A549 (cell line): ENCODE results near the gene TTF2. TPM values are rescaled to one million over a fixed set of nuclear protein-coding genes. Genes with fewer than 3 reads are reported as not detected.

Experiments
- ATAC-seq, 2 experiments: fragments of 200-7000 bp in 1 of 2; fragments of >200 bp in 1 of 2; cut with Nextera tagmentation in 1 of 2; cut with Tn5 transposase in 1 of 2; 3 replicates each; pipeline versions ENCODE4 v1.8.0 to v1.9.1; 2018 to 2020; ENCODE audit warnings: mild to moderate bottlenecking in 1 of 2, moderate library complexity in 1 of 2
- CTCF ChIA-PET: fragments of 300-600 bp; sonication (Branson Sonifier 250); formaldehyde crosslinking; extraction: SDS; loops from one replicate; lab custom pipeline; 2021; ENCODE audit warnings: antibody characterized with exemption, inconsistent platforms; lab: Yijun Ruan, JAX
- POLR2A ChIA-PET: fragments of 350-600 bp; formaldehyde crosslinking; extraction: SDS; loops from one replicate; lab custom pipeline; 2021; ENCODE audit warnings: antibody characterized with exemption, inconsistent platforms; lab: Yijun Ruan, JAX
- DNase-seq, 2 experiments: peaks; one replicate each; pipeline versions ENCODE4 v3.0.0 to v3.0.0-alpha.2; 2011 to 2016; ENCODE audit warnings: low read depth in 1 of 2, low spot score in 1 of 2
- FAIRE-seq: peaks from 2 replicates; lab custom pipeline; 2011; peaks lifted over from hg19 to GRCh38; lab: Jason Lieb, UNC
- H3K27ac ChIP-seq, 2 experiments: fragments of >200 bp; sonication (Bioruptor Twin); formaldehyde crosslinking; 3 replicates each; pipeline ENCODE4 v1.5.1; 2016 to 2017
- H3K4me1 ChIP-seq: fragments of >200 bp; sonication (Bioruptor Twin); formaldehyde crosslinking; 3 replicates; pipeline ENCODE4 v1.6.1; 2016
- H3K4me2 ChIP-seq: fragments of >200 bp; sonication (Bioruptor Twin); formaldehyde crosslinking; 3 replicates; pipeline ENCODE4 v1.6.1; 2016
- H3K4me3 ChIP-seq: fragments of >200 bp; sonication (Bioruptor Twin); formaldehyde crosslinking; 3 replicates; pipeline ENCODE4 v1.5.1; 2016
- H3K9me3 ChIP-seq: fragments of >200 bp; sonication (Bioruptor Twin); formaldehyde crosslinking; 3 replicates; pipeline ENCODE4 v1.6.1; 2016
- CEBPB ChIP-seq, 2 experiments: fragments of >200 bp in 1 of 2; sonication (Bioruptor Twin) in 1 of 2; formaldehyde crosslinking in 1 of 2; IDR thresholded peaks; 2 replicates each; pipeline ENCODE4 v1.6.1; 2012 to 2016
- CHD4 ChIP-seq: fragments of 200-600 bp; sonication (generic); IDR thresholded peaks from 2 replicates; pipeline ENCODE4 v1.6.1; 2016; ENCODE audit warnings: antibody characterized with exemption, mild to moderate bottlenecking, borderline replicate concordance
- CTCF ChIP-seq: fragments of >200 bp; sonication (Bioruptor Twin); formaldehyde crosslinking; IDR thresholded peaks from 3 replicates; pipeline ENCODE4 v1.5.1; 2016
- FOSL2 ChIP-seq, 2 experiments: fragments of 450-650 bp in 1 of 2; fragments of >200 bp in 1 of 2; sonication (Bioruptor Twin) in 1 of 2; formaldehyde crosslinking; IDR thresholded peaks; 2 replicates each; pipeline versions ENCODE4 v1.5.0 to v1.6.1; 2016 to 2020; ENCODE audit warnings: mild to moderate bottlenecking in 1 of 2, moderate library complexity in 1 of 2
- FOXS1 ChIP-seq: fragments of 250-450 bp; sonication (Bioruptor Pico); IDR thresholded peaks from 2 replicates; pipeline ENCODE4 v1.5.0; 2020; ENCODE audit warnings: mild to moderate bottlenecking, moderate library complexity
- HMGXB4 ChIP-seq: fragments of 250-450 bp; sonication (Bioruptor Pico); IDR thresholded peaks from 2 replicates; pipeline ENCODE4 v1.5.0; 2021; ENCODE audit warnings: mild to moderate bottlenecking, moderate library complexity, borderline replicate concordance
- HOXB13 ChIP-seq: fragments of 250-450 bp; sonication (Bioruptor Pico); IDR thresholded peaks from 2 replicates; pipeline ENCODE4 v1.5.0; 2020; ENCODE audit warnings: low read depth, mild to moderate bottlenecking, moderate library complexity
- JUN ChIP-seq, 2 experiments: fragments of >200 bp; sonication (Bioruptor Twin); formaldehyde crosslinking; IDR thresholded peaks; 2 replicates in 1 of 2; 3 replicates in 1 of 2; pipeline ENCODE4 v1.6.1; 2016 to 2017
- JUNB ChIP-seq: fragments of >200 bp; sonication (Bioruptor Twin); formaldehyde crosslinking; IDR thresholded peaks from 2 replicates; pipeline ENCODE4 v1.6.1; 2016
- MAFK ChIP-seq: fragments of 450-650 bp; IDR thresholded peaks from 2 replicates; pipeline ENCODE4 v1.6.1; 2014; ENCODE audit not compliant: partially characterized antibody
- MYC ChIP-seq: IDR thresholded peaks from 2 replicates; pipeline ENCODE4 v1.6.1; 2012; ENCODE audit warnings: mild to moderate bottlenecking, inconsistent platforms, low read length, improper control_type of control experiment, borderline replicate concordance
- NPAS2 ChIP-seq: fragments of 250-450 bp; sonication (Bioruptor Pico); IDR thresholded peaks from 2 replicates; pipeline ENCODE4 v1.8.0; 2022; ENCODE audit warnings: mild to moderate bottlenecking, moderate library complexity, borderline replicate concordance
- NR3C1 ChIP-seq: fragments of >200 bp; sonication (Bioruptor Twin); formaldehyde crosslinking; IDR thresholded peaks from 3 replicates; pipeline ENCODE4 v1.6.1; 2017
- RAD21 ChIP-seq, 2 experiments: fragments of >200 bp in 1 of 2; sonication (Bioruptor Twin) in 1 of 2; formaldehyde crosslinking in 1 of 2; IDR thresholded peaks in 1 of 2; conservative IDR thresholded peaks in 1 of 2; 2 replicates in 1 of 2; 3 replicates in 1 of 2; pipeline ENCODE4 v1.6.1; 2012 to 2018; ENCODE audit warnings: inconsistent platforms in 1 of 2
- SMC3 ChIP-seq: fragments of >200 bp; sonication (Bioruptor Twin); formaldehyde crosslinking; IDR thresholded peaks from 3 replicates; pipeline ENCODE4 v1.6.1; 2018; ENCODE audit warnings: inconsistent platforms
- SREBF2 ChIP-seq: fragments of 450-650 bp; IDR thresholded peaks from 2 replicates; pipeline ENCODE4 v1.6.1; 2014; ENCODE audit warnings: mild to moderate bottlenecking, moderate library complexity
- USF2 ChIP-seq: fragments of 450-650 bp; IDR thresholded peaks from 2 replicates; pipeline ENCODE4 v1.6.1; 2014; ENCODE audit warnings: antibody characterized with exemption
- ZC3H11A ChIP-seq: fragments of 450-650 bp; IDR thresholded peaks from 2 replicates; pipeline ENCODE4 v1.6.1; 2014; ENCODE audit warnings: antibody characterized with exemption, mild to moderate bottlenecking
- ZFP36 ChIP-seq: fragments of 450-650 bp; IDR thresholded peaks from 2 replicates; pipeline ENCODE4 v1.6.1; 2014; ENCODE audit warnings: borderline replicate concordance; ENCODE audit not compliant: partially characterized antibody
- ZNF302 ChIP-seq: fragments of 250-450 bp; sonication (Bioruptor Pico); IDR thresholded peaks from 2 replicates; pipeline ENCODE4 v1.9.0; 2021; ENCODE audit warnings: inconsistent platforms, mild to moderate bottlenecking, moderate library complexity
- ZSCAN20 ChIP-seq: fragments of 250-450 bp; sonication (Bioruptor Pico); IDR thresholded peaks from 2 replicates; pipeline ENCODE4 v1.8.0; 2022; ENCODE audit warnings: mild to moderate bottlenecking, moderate library complexity
- WGBS: methylation state at CpG from one replicate; pipeline ENCODE4 v1.1.6; 2017; ENCODE audit errors: missing lambda C conversion rate; 5-methylcytosine and 5-hydroxymethylcytosine counted together
- polyA plus RNA-seq, 4 experiments: library from polyadenylated mRNA; depleted of rRNA in 3 of 4; stranded (reverse); fragments of >200 nt; fragmentation: RNase III in 1 of 4; extraction: RNeasy Plus Mini Kit Qiagen cat#74134 plus additional on column Dnase treatment in 1 of 4; gene quantifications; 2 replicates in 3 of 4; 3 replicates in 1 of 4; pipeline ENCODE4 v1.2.3, GENCODE V29; 2011 to 2017

Gene TTF2
- polyA plus RNA-seq, 2 of the 4 experiments (the other 2 are of a cell fraction) = 16.5 to 26.6 TPM

GRCh38 chr1:117124661-117125060 lies 64.5 kb downstream of the TTF2 start (continued):
- TF ChIP-seq HMGXB4 = no peak
- TF ChIP-seq JUN (IDR thresholded peaks at IDR 0.05) = no peak
- no peak for TF ChIP-seq JUNB
- TF ChIP-seq FOSL2 (IDR thresholded peaks at IDR 0.05) = no peak
- no peak for TF ChIP-seq FOSL2 (CRISPR knock-in tag; IDR thresholded peaks at IDR 0.05)
- TF ChIP-seq ZSCAN20 (CRISPR knock-in tag) = no peak
- TF ChIP-seq USF2 = no peak

- Histone ChIP-seq H3K9me3 (no peaks in the 10 kb centered on the region), H3K4me2 (no peak overlapping the region), H3K27ac (no peak overlapping the region), H3K4me1 (peaks cover 4% of the 10 kb centered on the region; the same call in 1 of the 3 replicates), H3K4me3 (no peak overlapping the region)
- DNase-seq (no peak), FAIRE-seq (no peak), ATAC-seq (no peak)
- POLR2A ChIA-PET = no interaction called here
- CTCF ChIA-PET = interaction anchor here (0.7 to 4.0 kb wide), 17 partner anchors 9 to 390 kb away, joined by 3 to 52 read pairs (median 4); no protein-coding TSS in a partner anchor
- no peak for TF ChIP-seq CTCF
- no peak for TF ChIP-seq JUN (IDR thresholded peaks at IDR 0.05)
- TF ChIP-seq NR3C1 = no peak
- TF ChIP-seq ZC3H11A = no peak
- TF ChIP-seq SREBF2 = no peak
- TF ChIP-seq NPAS2 (CRISPR knock-in tag) = no peak
- TF ChIP-seq CHD4 = no peak
- TF ChIP-seq CEBPB (IDR thresholded peaks at IDR 0.05) = no peak
- no peak for TF ChIP-seq ZFP36
- TF ChIP-seq ZSCAN20 (CRISPR knock-in tag) = no peak
- no peak for TF ChIP-seq ZNF302 (CRISPR knock-in tag)
- TF ChIP-seq MAFK = no peak
- TF ChIP-seq MYC = no peak
- TF ChIP-seq HOXB13 (CRISPR knock-in tag) = no peak
- no peak for TF ChIP-seq FOSL2 (IDR thresholded peaks at IDR 0.05)
- TF ChIP-seq FOSL2 (CRISPR knock-in tag; IDR thresholded peaks at IDR 0.05) = no peak
Measured at GRCh38 chr1:117127795-117128194, 67.7 kb downstream of the TTF2 start.

DNA sequence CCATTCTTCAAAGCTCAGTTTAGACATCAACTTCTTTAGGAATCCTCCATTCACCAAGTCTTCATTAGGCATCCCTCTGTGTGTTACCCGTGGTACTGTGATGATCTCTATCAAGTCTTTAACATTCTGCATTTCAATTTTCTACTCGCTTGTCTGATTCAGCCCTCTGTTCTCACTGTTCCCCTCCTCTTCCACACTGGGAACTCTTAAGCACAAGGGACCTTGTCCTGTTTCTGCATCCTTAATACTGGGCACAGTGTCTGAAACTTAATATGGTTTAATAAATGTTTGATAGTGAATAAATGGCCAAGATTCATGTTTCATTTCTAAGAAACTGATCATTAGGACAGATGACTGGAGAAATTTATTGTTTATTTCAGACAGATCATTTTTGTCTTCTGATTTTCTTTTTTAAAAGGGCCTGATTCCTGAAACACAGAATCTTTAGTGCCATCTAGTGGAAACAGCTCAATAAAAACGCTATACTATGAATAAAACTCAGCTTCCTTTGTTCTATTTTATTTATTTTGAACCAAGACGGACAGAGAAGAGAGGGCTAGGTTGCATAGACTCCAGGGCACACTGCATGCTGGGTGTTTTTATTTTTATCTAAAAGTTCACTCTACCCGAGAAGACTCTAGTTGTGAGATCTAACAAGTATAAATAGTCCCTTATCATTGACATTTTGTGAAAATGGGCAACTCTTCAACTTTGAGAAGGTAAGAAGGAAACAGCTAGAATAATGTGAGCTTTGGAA lies 68.4 kb downstream of the TTF2 start:
- peak; percentile 22 to 23 for DNase-seq
- POLR2A ChIA-PET = no interaction called here

More for the DNA sequence above, 68.4 kb downstream of the TTF2 start:
- no peak overlapping the region for H3K4me3 ChIP-seq
- TF ChIP-seq CTCF (peak; percentile 54), FOXS1 (CRISPR knock-in tag) (no peak), JUN (IDR thresholded peaks at IDR 0.05) (no peak), SMC3 (peak; percentile 53; the same call in 2 of the 3 replicates), RAD21 (conservative IDR thresholded peaks at IDR 0.05 in 1 of 2, IDR thresholded peaks at IDR 0.05 in 1 of 2) (peak; percentile 32 to 46; a peak in 4 of 5 replicates)
- H3K4me1 ChIP-seq = peaks cover 4% of the 10 kb centered on the region; the same call in 1 of the 3 replicates
- ATAC-seq (peak in 1 of 2 experiments; percentile 68; a peak in 3 of 6 replicates), FAIRE-seq (no peak)
- H3K4me2 ChIP-seq = peak overlapping the region; percentile 55
- CTCF ChIA-PET = interaction anchor here (0.7 to 4.0 kb wide), 29 partner anchors 10 to 406 kb away, joined by 3 to 52 read pairs (median 4); partner anchors contain the start of genes TTF2 and VTCN1
- 22% methylated on average over 5 of the region's 5 CpGs for WGBS
- no peaks in the 10 kb centered on the region for H3K9me3 ChIP-seq
- peak overlapping the region in 1 of 2 experiments; percentile 44; a peak in 1 of 6 replicates for H3K27ac ChIP-seq
